Activated naive CD4-positive, alpha-beta T cell treated with anti-CD3 and anti-CD28 coated beads for 36 hours (primary cell): ENCODE results near the gene WDR12. TPM values are rescaled to one million over a fixed set of nuclear protein-coding genes. Genes with fewer than 3 reads are reported as not detected.
"Not testable (repeated sequence)": the region's sequence is repeated elsewhere in the genome, so short reads cannot be mapped to it uniquely, and the experiment has no call there.

ENCODE experiments used
- CTCF ChIA-PET: fragments of 350-600 bp; sonication (Branson Sonifier 250); formaldehyde crosslinking; loops from one replicate; lab custom pipeline; 2021; ENCODE audit warnings: antibody characterized with exemption; lab: Charles Lee
- DNase-seq: peaks from one replicate; pipeline ENCODE4 v3.0.0-alpha.2; 2020
- H3K27ac Mint-ChIP-seq: one replicate; pipeline ENCODE4 v1.8.0; 2021; ENCODE audit warnings: mild to moderate bottlenecking, mixed read lengths
- H3K27me3 Mint-ChIP-seq: one replicate; pipeline ENCODE4 v1.8.0; 2021; ENCODE audit warnings: low read depth, mixed read lengths
- H3K36me3 Mint-ChIP-seq: one replicate; pipeline ENCODE4 v1.8.0; 2021; ENCODE audit warnings: low read depth, mixed read lengths
- H3K4me1 Mint-ChIP-seq: one replicate; pipeline ENCODE4 v1.8.0; 2021; ENCODE audit warnings: low read depth, mixed read lengths
- H3K4me3 Mint-ChIP-seq: one replicate; pipeline ENCODE4 v1.8.0; 2021; ENCODE audit warnings: mild to moderate bottlenecking, moderate library complexity, mixed read lengths
- H3K9me3 Mint-ChIP-seq: one replicate; pipeline ENCODE4 v1.8.0; 2021; ENCODE audit warnings: mixed read lengths
- intact Hi-C: fragments of 100-400 bp; cut with micrococcal nuclease; formaldehyde crosslinking; loops from one replicate; pipeline ENCODE4 v1.15.1; 2023
- total RNA-seq, 2 experiments: library from RNA; stranded (reverse); gene quantifications; one replicate each; pipeline ENCODE4 v1.2.3, GENCODE V29; 2021

WDR12 gene
- total RNA-seq, 2 experiments from 2014 or later = 83.0 to 98.3 TPM

DNA sequence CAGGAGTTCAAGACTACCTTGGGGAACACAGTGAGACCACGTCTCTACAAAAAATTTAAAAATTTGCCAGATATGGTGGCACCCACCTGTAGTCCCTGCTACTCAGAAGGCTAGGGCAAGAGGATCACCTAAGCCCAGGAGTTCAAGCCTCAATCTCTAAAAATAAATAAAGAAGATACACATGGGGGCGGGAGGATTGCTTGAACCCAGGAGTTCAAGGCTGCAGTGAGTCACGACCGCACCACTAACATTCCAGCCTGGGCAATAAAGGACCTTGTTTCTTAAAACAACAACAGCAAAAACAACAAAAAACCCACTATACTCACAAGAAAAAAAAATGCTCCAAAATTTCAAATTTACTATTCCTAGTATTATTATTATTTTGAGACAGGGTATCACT, 29.9 kb downstream of the WDR12 start:
- intact Hi-C loops = no loop called here
- CTCF ChIA-PET = no interaction called here
- Mint-ChIP-seq H3K4me1 (no peaks in the 10 kb centered on the region), H3K9me3 (no peaks in the 10 kb centered on the region), H3K4me3 (no peak overlapping the region), H3K27ac (no peak overlapping the region), H3K27me3 (no peaks in the 10 kb centered on the region), H3K36me3 (peaks cover 26% of the 10 kb centered on the region)
- no peak for DNase-seq

GRCh38 chr2:202877699-202878098, 33.8 kb downstream of the WDR12 start:
- H3K36me3 Mint-ChIP-seq = peaks cover 8% of the 10 kb centered on the region
- H3K4me3 Mint-ChIP-seq = no peak overlapping the region
- no peak overlapping the region for H3K27ac Mint-ChIP-seq
- no peak for DNase-seq
- H3K27me3 Mint-ChIP-seq = no peaks in the 10 kb centered on the region
- no peaks in the 10 kb centered on the region for H3K4me1 Mint-ChIP-seq
- intact Hi-C loops = no loop called here
- CTCF ChIA-PET = no interaction called here
- no peaks in the 10 kb centered on the region for H3K9me3 Mint-ChIP-seq

GRCh38 chr2:202871300-202872141, 40.0 kb downstream of the WDR12 start, which contains the start of gene ICA1L:
ICA1L (minus strand) TSS chr2:202871766; CDS start chr2:202829009, 42,757 bp downstream.
- no peaks in the 10 kb centered on the region for H3K9me3 Mint-ChIP-seq
- peaks cover 7% of the 10 kb centered on the region for H3K4me1 Mint-ChIP-seq
- H3K36me3 Mint-ChIP-seq = no peaks in the 10 kb centered on the region
- peak within 1 kb of the TSS; percentile 88 for H3K4me3 Mint-ChIP-seq
- intact Hi-C loops = loop anchor here (1.0 to 5.0 kb wide), 6 partner anchors 40 to 943 kb away; partner anchors contain the start of genes BMPR2, CYP20A1, FAM117B and NBEAL1
- peak within 1 kb of the TSS; percentile 74 for H3K27ac Mint-ChIP-seq
- no peaks in the 10 kb centered on the region for H3K27me3 Mint-ChIP-seq
- peak; percentile 62 for DNase-seq
- CTCF ChIA-PET = interaction anchor here (0.6 to 5.1 kb wide), 14 partner anchors 10 to 299 kb away, joined by 3 to 30 read pairs (median 4); no protein-coding TSS in a partner anchor

GRCh38 chr2:202870431-202871299, 40.8 kb downstream of the WDR12 start:
- CTCF ChIA-PET = interaction anchor here (0.6 to 5.1 kb wide), 22 partner anchors 9 to 946 kb away, joined by 3 to 30 read pairs (median 4); no protein-coding TSS in a partner anchor
- intact Hi-C loops = loop anchor here (1.0 to 5.0 kb wide), 9 partner anchors 39 to 944 kb away; partner anchors contain the start of genes BMPR2, CYP20A1, FAM117B and NBEAL1
- peak; percentile 85 for DNase-seq
- Mint-ChIP-seq H3K9me3 (no peaks in the 10 kb centered on the region), H3K4me1 (peaks cover 7% of the 10 kb centered on the region), H3K36me3 (no peaks in the 10 kb centered on the region), H3K4me3 (peak overlapping the region; percentile 88), H3K27ac (peak overlapping the region; percentile 72), H3K27me3 (no peaks in the 10 kb centered on the region)

DNA sequence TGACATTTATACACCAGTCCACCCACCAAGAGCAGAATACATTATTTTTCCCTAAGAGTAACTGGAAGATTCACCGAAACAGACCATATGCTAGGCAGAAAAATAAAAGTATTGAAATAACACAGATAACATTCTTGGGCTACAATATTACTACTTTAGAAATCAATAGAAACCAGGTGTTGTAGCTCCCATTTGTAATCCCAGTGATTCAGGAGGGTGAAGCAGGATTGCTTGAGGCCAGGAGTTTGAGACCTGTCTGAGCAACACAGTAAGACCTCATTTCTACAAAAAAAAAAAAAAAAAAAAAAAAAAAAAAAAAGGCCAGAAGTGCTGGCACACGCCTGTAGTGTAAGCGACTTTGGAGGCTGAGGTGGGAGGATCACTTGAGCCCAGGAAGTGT, 49.5 kb downstream of the WDR12 start:
- CTCF ChIA-PET = interaction anchor here (0.6 to 1.0 kb wide), 2 partner anchors 27 to 274 kb away, joined by 3 to 4 read pairs; no protein-coding TSS in a partner anchor
- Mint-ChIP-seq H3K36me3 (no peaks in the 10 kb centered on the region), H3K4me1 (no peaks in the 10 kb centered on the region), H3K4me3 (no peak overlapping the region), H3K27ac (no peak overlapping the region), H3K9me3 (no peaks in the 10 kb centered on the region), H3K27me3 (no peaks in the 10 kb centered on the region)
- intact Hi-C loops = no loop called here
- no peak for DNase-seq

DNA sequence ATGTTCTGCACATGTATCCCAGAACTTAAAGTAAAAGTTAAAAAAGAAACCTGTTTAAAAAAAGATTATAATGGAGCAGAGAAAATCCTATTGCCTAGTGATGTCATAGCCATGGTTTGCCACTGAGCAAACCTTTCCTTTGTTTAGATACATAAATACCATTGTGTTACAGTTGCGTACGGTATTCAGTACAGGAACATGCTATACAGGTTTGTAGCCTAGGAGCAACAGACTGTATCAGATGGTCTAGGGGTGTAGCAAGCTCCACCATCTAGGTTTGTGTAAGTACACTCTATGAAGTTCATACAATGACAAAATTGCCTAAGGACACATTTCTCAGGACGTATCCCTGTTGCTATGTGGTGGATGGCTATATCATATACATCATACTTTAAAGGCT, 52.9 kb downstream of the WDR12 start:
- Mint-ChIP-seq H3K27ac (no peak overlapping the region), H3K36me3 (no peaks in the 10 kb centered on the region), H3K4me3 (no peak overlapping the region), H3K4me1 (no peaks in the 10 kb centered on the region), H3K27me3 (no peaks in the 10 kb centered on the region), H3K9me3 (no peaks in the 10 kb centered on the region)
- intact Hi-C loops = no loop called here
- DNase-seq = no peak
- CTCF ChIA-PET = no interaction called here

GRCh38 chr2:202849343-202849742, 62.1 kb downstream of the WDR12 start:
- H3K27me3 Mint-ChIP-seq, intact Hi-C loops, H3K4me3 Mint-ChIP-seq, DNase-seq, H3K27ac Mint-ChIP-seq, H3K9me3 Mint-ChIP-seq, H3K36me3 Mint-ChIP-seq, H3K4me1 Mint-ChIP-seq: not testable (repeated sequence)
- CTCF ChIA-PET = interaction anchor here (1.6 kb wide), 1 partner anchor 21 kb away, joined by 3 read pairs; no protein-coding TSS in a partner anchor

DNA sequence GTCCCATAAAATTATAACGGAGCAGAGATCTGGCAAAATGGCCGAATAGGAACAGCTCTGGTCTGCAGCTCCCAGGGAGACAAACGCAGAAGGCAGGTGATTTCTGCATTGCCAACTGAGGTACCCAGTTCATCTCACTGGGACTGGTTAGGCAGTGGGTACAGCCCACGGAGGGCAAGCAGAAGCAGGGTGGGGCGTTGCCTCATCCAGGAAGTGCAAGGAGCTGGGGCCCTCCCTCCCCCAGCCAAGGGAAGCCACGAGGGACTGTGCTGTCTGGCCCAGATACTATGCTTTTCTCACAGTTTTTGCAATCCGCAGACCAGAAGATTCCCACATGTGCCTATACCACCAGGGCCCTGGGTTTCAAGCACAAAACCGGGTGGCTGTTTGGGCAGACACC, 62.7 kb downstream of the WDR12 start:
- CTCF ChIA-PET = interaction anchor here (1.6 kb wide), 1 partner anchor 21 kb away, joined by 3 read pairs; no protein-coding TSS in a partner anchor
- intact Hi-C loops = no loop called here
- no peak overlapping the region for H3K4me3 Mint-ChIP-seq
- no peaks in the 10 kb centered on the region for H3K27me3 Mint-ChIP-seq
- no peaks in the 10 kb centered on the region for H3K36me3 Mint-ChIP-seq
- H3K27ac Mint-ChIP-seq = no peak overlapping the region
- no peak for DNase-seq
- H3K9me3 Mint-ChIP-seq = peaks cover under 1% of the 10 kb centered on the region
- H3K4me1 Mint-ChIP-seq = no peaks in the 10 kb centered on the region

- H3K36me3 Mint-ChIP-seq = peaks cover 2% of the 10 kb centered on the region
- CTCF ChIA-PET = interaction anchor here (1.6 kb wide), 1 partner anchor 22 kb away, joined by 3 read pairs; no protein-coding TSS in a partner anchor
Observed at GRCh38 chr2:202847693-202848524, 63.6 kb downstream of the WDR12 start.

GRCh38 chr2:202844656-202845055, 66.8 kb downstream of the WDR12 start:
- intact Hi-C loops = no loop called here
- Mint-ChIP-seq H3K4me1 (no peaks in the 10 kb centered on the region), H3K4me3 (no peak overlapping the region), H3K36me3 (peaks cover 6% of the 10 kb centered on the region), H3K27me3 (no peaks in the 10 kb centered on the region), H3K9me3 (peaks cover 13% of the 10 kb centered on the region), H3K27ac (no peak overlapping the region)
- CTCF ChIA-PET = interaction anchor here (0.5 kb wide), 1 partner anchor 9 kb away, joined by 4 read pairs; no protein-coding TSS in a partner anchor
- DNase-seq = no peak

More at GRCh38 chr2:202847693-202848524, 63.6 kb downstream of the WDR12 start:
- no peaks in the 10 kb centered on the region for H3K4me1 Mint-ChIP-seq
- DNase-seq = no peak
- H3K4me3 Mint-ChIP-seq = no peak overlapping the region
- no peak overlapping the region for H3K27ac Mint-ChIP-seq
- intact Hi-C loops = no loop called here
- H3K9me3 Mint-ChIP-seq = peaks cover 8% of the 10 kb centered on the region
- H3K27me3 Mint-ChIP-seq = no peaks in the 10 kb centered on the region

DNA sequence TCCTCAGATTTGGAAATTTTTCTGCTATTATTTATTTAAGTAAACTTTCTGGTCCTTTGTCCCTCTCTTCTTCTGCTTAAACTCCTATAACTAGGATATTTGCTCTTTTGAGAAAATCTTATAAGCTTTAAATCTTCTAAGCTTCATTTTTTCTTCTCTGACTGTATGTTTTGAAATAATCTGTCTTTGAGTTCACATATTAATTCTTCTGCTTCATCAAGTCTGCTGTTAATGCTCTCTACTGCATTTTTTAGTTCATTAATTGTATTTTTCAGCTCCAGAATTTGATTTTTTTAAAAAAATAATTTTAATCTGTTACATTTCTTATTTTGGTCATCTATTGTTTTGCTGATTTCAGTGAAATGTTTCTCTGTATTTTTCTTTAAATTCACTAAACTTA, 68.8 kb downstream of the WDR12 start:
- peaks cover 6% of the 10 kb centered on the region for H3K36me3 Mint-ChIP-seq
- H3K27ac Mint-ChIP-seq = no peak overlapping the region
- no peak overlapping the region for H3K4me3 Mint-ChIP-seq
- CTCF ChIA-PET = no interaction called here
- peaks cover 13% of the 10 kb centered on the region for H3K9me3 Mint-ChIP-seq
- no peak for DNase-seq
- intact Hi-C loops = no loop called here
- no peaks in the 10 kb centered on the region for H3K4me1 Mint-ChIP-seq
- no peaks in the 10 kb centered on the region for H3K27me3 Mint-ChIP-seq
